HPDE6-E6E7 (cell line): ENCODE data around the gene SHMT2.

Experiments
- DNase-seq: peaks from one replicate; pipeline ENCODE4 v3.0.0; 2011; ENCODE audit warnings: missing footprints; ENCODE audit errors: extremely low spot score

Gene SHMT2

GRCh38 chr12:57226588-57227314 is 2.8 kb upstream of the SHMT2 start:
- no peak for DNase-seq

GRCh38 chr12:57227315-57228115 is 2.0 kb upstream of the SHMT2 start:
- no peak for DNase-seq

- no peak for DNase-seq
Measured at GRCh38 chr12:57229046-57229633, 371 bp upstream of the SHMT2 start.

- DNase-seq, result no peak
Measured at GRCh38 chr12:57230381-57231155, 1.1 kb downstream of the SHMT2 start.

GRCh38 chr12:57231276-57232021 is 1.9 kb downstream of the SHMT2 start:
- DNase-seq, result no peak

- no peak for DNase-seq
Measured at GRCh38 chr12:57232156-57232756, 2.7 kb downstream of the SHMT2 start.

- DNase-seq, result no peak
Measured at GRCh38 chr12:57233357-57234232, 4.1 kb downstream of the SHMT2 start.

GRCh38 chr12:57234233-57234570 is 4.7 kb downstream of the SHMT2 start:
- DNase-seq, result no peak

- no peak for DNase-seq
Measured at GRCh38 chr12:57234571-57235016, 5.1 kb downstream of the SHMT2 start.

GRCh38 chr12:57235017-57235727 is 5.7 kb downstream of the SHMT2 start:
- no peak for DNase-seq

- DNase-seq, result no peak
Measured at GRCh38 chr12:57235728-57236131, 6.2 kb downstream of the SHMT2 start.

GRCh38 chr12:57236201-57236924 is 6.9 kb downstream of the SHMT2 start:
- DNase-seq, result no peak

GRCh38 chr12:57236925-57237595 is 7.5 kb downstream of the SHMT2 start:
- no peak for DNase-seq

GRCh38 chr12:57237596-57237931 is 8.1 kb downstream of the SHMT2 start:
- no peak for DNase-seq

- no peak for DNase-seq
Measured at GRCh38 chr12:57237932-57238853, 8.7 kb downstream of the SHMT2 start.

- DNase-seq, result peak; percentile 82
Measured at GRCh38 chr12:57238854-57239554, 9.5 kb downstream of the SHMT2 start.
